NB4 (cell line): ENCODE results near the gene RBM47.

Source experiments
- MYC ChIP-seq: IDR thresholded peaks from 2 replicates; pipeline ENCODE4 v1.6.1; 2011; ENCODE audit warnings: low read depth, low read length
- POLR2A ChIP-seq: IDR thresholded peaks from 2 replicates; pipeline ENCODE4 v1.6.1; 2011; ENCODE audit warnings: mild to moderate bottlenecking; ENCODE audit not compliant: insufficient read length; ENCODE audit errors: extremely low read depth
- TF ChIP-seq, protein P1 (sequence below): IDR thresholded peaks from one replicate; pipeline ENCODE4 v1.5.1; 2012; ENCODE audit warnings: low read depth, low read length
- TF ChIP-seq, protein P2 (sequence below): IDR thresholded peaks from 2 replicates; pipeline ENCODE4 v1.6.1; 2011; ENCODE audit warnings: low read depth, low read length

DNA sequence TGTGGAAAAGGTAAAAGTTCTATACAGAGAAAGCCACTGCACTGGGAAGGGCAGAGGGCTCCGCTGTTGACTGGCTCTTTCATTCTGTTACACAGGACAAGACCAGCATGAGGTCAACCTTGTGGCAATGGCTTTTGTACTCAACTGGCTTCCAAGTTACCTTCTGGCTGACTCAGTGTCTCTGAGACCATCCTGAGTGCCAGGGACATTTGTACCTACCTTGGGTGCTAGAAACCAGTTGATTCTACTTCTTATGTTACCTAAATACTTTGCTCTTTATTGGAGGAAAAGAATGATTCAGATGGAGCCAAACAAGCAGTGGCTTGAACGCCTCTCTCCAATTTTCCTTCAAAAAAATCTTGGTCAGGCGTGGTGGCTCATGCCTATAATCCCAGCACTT, 123.2 kb downstream of the RBM47 start:
- TF ChIP-seq, protein P1, sequence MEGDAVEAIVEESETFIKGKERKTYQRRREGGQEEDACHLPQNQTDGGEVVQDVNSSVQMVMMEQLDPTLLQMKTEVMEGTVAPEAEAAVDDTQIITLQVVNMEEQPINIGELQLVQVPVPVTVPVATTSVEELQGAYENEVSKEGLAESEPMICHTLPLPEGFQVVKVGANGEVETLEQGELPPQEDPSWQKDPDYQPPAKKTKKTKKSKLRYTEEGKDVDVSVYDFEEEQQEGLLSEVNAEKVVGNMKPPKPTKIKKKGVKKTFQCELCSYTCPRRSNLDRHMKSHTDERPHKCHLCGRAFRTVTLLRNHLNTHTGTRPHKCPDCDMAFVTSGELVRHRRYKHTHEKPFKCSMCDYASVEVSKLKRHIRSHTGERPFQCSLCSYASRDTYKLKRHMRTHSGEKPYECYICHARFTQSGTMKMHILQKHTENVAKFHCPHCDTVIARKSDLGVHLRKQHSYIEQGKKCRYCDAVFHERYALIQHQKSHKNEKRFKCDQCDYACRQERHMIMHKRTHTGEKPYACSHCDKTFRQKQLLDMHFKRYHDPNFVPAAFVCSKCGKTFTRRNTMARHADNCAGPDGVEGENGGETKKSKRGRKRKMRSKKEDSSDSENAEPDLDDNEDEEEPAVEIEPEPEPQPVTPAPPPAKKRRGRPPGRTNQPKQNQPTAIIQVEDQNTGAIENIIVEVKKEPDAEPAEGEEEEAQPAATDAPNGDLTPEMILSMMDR: no peak
- TF ChIP-seq POLR2A (no peak), MYC (no peak)
- TF ChIP-seq, protein P2, sequence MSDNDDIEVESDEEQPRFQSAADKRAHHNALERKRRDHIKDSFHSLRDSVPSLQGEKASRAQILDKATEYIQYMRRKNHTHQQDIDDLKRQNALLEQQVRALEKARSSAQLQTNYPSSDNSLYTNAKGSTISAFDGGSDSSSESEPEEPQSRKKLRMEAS: no peak
